ENCODE measurements around the gene OR5AP2.
"Not testable (repeated sequence)": the region's sequence is repeated elsewhere in the genome, so short reads cannot be mapped to it uniquely, and the experiment has no call there.

DNA sequence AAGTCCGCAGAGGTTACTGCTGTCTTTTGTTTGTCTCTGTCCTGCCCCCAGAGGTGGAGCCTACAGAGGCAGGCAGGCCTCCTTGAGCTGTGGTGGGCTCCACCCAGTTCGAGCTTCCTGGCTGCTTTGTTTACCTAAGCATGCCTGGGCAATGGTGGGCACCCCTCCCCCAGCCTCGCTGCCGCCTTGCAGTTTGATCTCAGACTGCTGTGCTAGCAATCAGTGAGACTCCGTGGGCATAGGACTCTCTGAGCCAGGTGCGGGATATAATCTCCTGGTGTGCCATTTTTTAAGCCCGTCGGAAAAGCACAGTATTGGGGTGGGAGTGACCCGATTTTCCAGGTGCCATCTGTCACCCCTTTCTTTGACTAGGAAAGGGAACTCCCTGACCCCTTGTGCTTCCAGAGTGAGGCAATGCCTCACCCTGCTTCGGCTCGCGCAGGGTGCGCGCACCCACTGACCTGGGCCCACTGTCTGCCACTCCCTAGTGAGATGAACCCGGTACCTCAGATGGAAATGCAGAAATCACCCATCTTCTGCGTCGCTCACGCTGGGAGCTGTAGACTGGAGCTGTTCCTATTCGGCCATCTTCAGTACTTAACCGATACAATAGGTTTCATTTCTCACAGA is 50.0 kb downstream of the OR5AP2 start:
- not testable (repeated sequence) for TF ChIP-seq CTCF, POLR2AphosphoS5, POLR2A (IDR thresholded peaks at IDR 0.05)
